ENCODE measurements around the gene LAMA1. TPM values are rescaled to one million over a fixed set of nuclear protein-coding genes. Genes with fewer than 3 reads are reported as not detected.

LAMA1 gene
- total and polyA plus RNA-seq, 2 of the 8 experiments (the other 6 are each of a cell fraction or from before 2014, with no cell fraction given), result 30.4 to 48.7 TPM

- Histone ChIP-seq H2BK120ac (replicated peaks; ENCODE audit: low read depth, low read length) (no peak overlapping the region), H2AK5ac (ENCODE audit: low read depth, low read length) (no peak overlapping the region), H3K23ac (ENCODE audit: insufficient read length) (no peak overlapping the region), H3K79me2 (ENCODE audit: control insufficient read depth in 1 of 2, insufficient read depth in 2 of 2, low read length in 2 of 2) (no peaks in the 10 kb centered on the region), H3K56ac (replicated peaks; ENCODE audit: insufficient read length, low read depth, low read length) (no peak overlapping the region), H2BK12ac (ENCODE audit: low read depth, low read length) (no peak overlapping the region), H3K4me3 (ENCODE audit: extremely low read depth in 1 of 4, insufficient read depth in 2 of 4, low read depth in 3 of 4, low read length in 4 of 4) (no peak overlapping the region), H3K36me3 (ENCODE audit: control insufficient read depth in 2 of 4, insufficient read depth in 4 of 4, low read length in 3 of 4) (no peaks in the 10 kb centered on the region), H2BK5ac (ENCODE audit: low read depth, low read length) (no peak overlapping the region), H3K9me3 (ENCODE audit: insufficient read depth in 2 of 2, low read depth in 1 of 2, low read length in 1 of 2) (no peaks in the 10 kb centered on the region), H3K23me2 (ENCODE audit: low read depth, low read length) (no peaks in the 10 kb centered on the region), H2BK15ac (ENCODE audit: low read length) (no peak overlapping the region), H3K4me1 (replicated peaks in 1 of 4; ENCODE audit: control insufficient read depth in 3 of 4, insufficient read depth in 4 of 4, low read length in 3 of 4) (peaks cover 0 to 2% (median 0%) of the 10 kb centered on the region in 4 experiments; a peak in 1 of 7 replicates), H4K5ac (ENCODE audit: insufficient read length, low read depth, low read length) (no peak overlapping the region), H2AFZ (ENCODE audit: low read length) (no peak overlapping the region), H3K4me2 (ENCODE audit: insufficient read depth in 1 of 2, low read depth in 2 of 2, low read length in 2 of 2) (no peak overlapping the region), H3K9ac (replicated peaks in 1 of 4; ENCODE audit: extremely low read depth in 1 of 4, low read depth in 3 of 4, low read length in 3 of 4) (no peak overlapping the region), H2BK20ac (ENCODE audit: low read length) (no peak overlapping the region), H4K91ac (replicated peaks; ENCODE audit: insufficient read length, low read length) (no peak overlapping the region), H4K8ac (ENCODE audit: extremely low read depth, insufficient read depth, low read length) (no peak overlapping the region), H3K18ac (ENCODE audit: extremely low read depth, low read length) (no peak overlapping the region), H3K14ac (ENCODE audit: insufficient read length) (no peak overlapping the region), H3K79me1 (ENCODE audit: low read depth, low read length) (no peaks in the 10 kb centered on the region), H3K27ac (ENCODE audit: low read depth, low read length) (no peak overlapping the region), H4K20me1 (replicated peaks in 1 of 2; ENCODE audit: control insufficient read depth in 1 of 2, insufficient read depth in 2 of 2, low read length in 2 of 2) (no peaks in the 10 kb centered on the region), H3K27me3 (replicated peaks in 1 of 4; ENCODE audit: control insufficient read depth in 3 of 4, extremely low read depth in 1 of 4, insufficient read depth in 3 of 4, low read length in 3 of 4) (no peaks in the 10 kb centered on the region), H3K4ac (replicated peaks; ENCODE audit: insufficient read length, low read depth, low read length) (no peak overlapping the region)
- no peak for TF ChIP-seq NRF1 (IDR thresholded peaks at IDR 0.05; ENCODE audit: low read depth, low read length)
- TF ChIP-seq YY1 (IDR thresholded peaks at IDR 0.05; ENCODE audit: low read depth, low read length), result no peak
- no peak for TF ChIP-seq ATF2 (IDR thresholded peaks at IDR 0.05; ENCODE audit: low read length)
- TF ChIP-seq HDAC2 (IDR thresholded peaks at IDR 0.05; ENCODE audit: borderline replicate concordance in 1 of 2, low read depth in 2 of 2, low read length in 2 of 2), result no peak
- TF ChIP-seq CTBP2 (IDR thresholded peaks at IDR 0.05; ENCODE audit: borderline replicate concordance, insufficient read depth, insufficient read length, low read length), result no peak
- no peak for TF ChIP-seq PHF8 (conservative IDR thresholded peaks at IDR 0.05; ENCODE audit: low read depth, low read length)
- TF ChIP-seq TBP (IDR thresholded peaks at IDR 0.05; ENCODE audit: low read depth, low read length), result no peak
- no peak for TF ChIP-seq KDM1A (IDR thresholded peaks at IDR 0.05; ENCODE audit: borderline replicate concordance, low read length)
- no peak for TF ChIP-seq SP1 (IDR thresholded peaks at IDR 0.05; ENCODE audit: low read depth, low read length)
- TF ChIP-seq GTF2F1 (IDR thresholded peaks at IDR 0.05; ENCODE audit: borderline replicate concordance, low read depth, low read length), result no peak
- 96% methylated on average over 2 of the region's 2 CpGs; no CpG with 5 or more reads in 1 of the 2 experiments for WGBS, 2 experiments (ENCODE audit: extremely low coverage in 1 of 2, insufficient coverage in 1 of 2, insufficient read length in 1 of 2, insufficient replicate concordance in 2 of 2, low coverage in 1 of 2, low lambda C conversion rate in 2 of 2, missing lambda C conversion rate in 1 of 2)
- POLR2A ChIA-PET (ENCODE audit: partially characterized antibody), result no interaction called here
- CTCF ChIA-PET (ENCODE audit: partially characterized antibody), result interaction anchor here (1.2 kb wide), 1 partner anchor 106 kb away, joined by 4 read pairs; no protein-coding TSS in a partner anchor
- DNase-seq (ENCODE audit: low read depth in 1 of 2, low spot score in 2 of 2) (no peak), FAIRE-seq (no peak)
Observed at GRCh38 chr18:7071600-7071999, 46.0 kb downstream of the LAMA1 start.

Data from H1 (cell line).